A549 (cell line): Measurements from ENCODE around the gene WRAP53. TPM values are rescaled to one million over a fixed set of nuclear protein-coding genes. Genes with fewer than 3 reads are reported as not detected.

Source experiments
- ATAC-seq, 2 experiments: fragments of 200-7000 bp in 1 of 2; fragments of >200 bp in 1 of 2; cut with Nextera tagmentation in 1 of 2; cut with Tn5 transposase in 1 of 2; 3 replicates each; pipeline versions ENCODE4 v1.8.0 to v1.9.1; 2018 to 2020; ENCODE audit warnings: mild to moderate bottlenecking in 1 of 2, moderate library complexity in 1 of 2
- CTCF ChIA-PET: fragments of 300-600 bp; sonication (Branson Sonifier 250); formaldehyde crosslinking; extraction: SDS; loops from one replicate; lab custom pipeline; 2021; ENCODE audit warnings: antibody characterized with exemption, inconsistent platforms; lab: Yijun Ruan, JAX
- POLR2A ChIA-PET: fragments of 350-600 bp; formaldehyde crosslinking; extraction: SDS; loops from one replicate; lab custom pipeline; 2021; ENCODE audit warnings: antibody characterized with exemption, inconsistent platforms; lab: Yijun Ruan, JAX
- DNase-seq, 2 experiments: peaks; one replicate each; pipeline versions ENCODE4 v3.0.0 to v3.0.0-alpha.2; 2011 to 2016; ENCODE audit warnings: low read depth in 1 of 2, low spot score in 1 of 2
- FAIRE-seq: peaks from 2 replicates; lab custom pipeline; 2011; peaks lifted over from hg19 to GRCh38; lab: Jason Lieb, UNC
- H3K27ac ChIP-seq, 2 experiments: fragments of >200 bp; sonication (Bioruptor Twin); formaldehyde crosslinking; 3 replicates each; pipeline ENCODE4 v1.5.1; 2016 to 2017
- H3K4me1 ChIP-seq: fragments of >200 bp; sonication (Bioruptor Twin); formaldehyde crosslinking; 3 replicates; pipeline ENCODE4 v1.6.1; 2016
- H3K4me2 ChIP-seq: fragments of >200 bp; sonication (Bioruptor Twin); formaldehyde crosslinking; 3 replicates; pipeline ENCODE4 v1.6.1; 2016
- H3K4me3 ChIP-seq: fragments of >200 bp; sonication (Bioruptor Twin); formaldehyde crosslinking; 3 replicates; pipeline ENCODE4 v1.5.1; 2016
- H3K9me3 ChIP-seq: fragments of >200 bp; sonication (Bioruptor Twin); formaldehyde crosslinking; 3 replicates; pipeline ENCODE4 v1.6.1; 2016
- CBX8 ChIP-seq: fragments of 200-600 bp; sonication (generic); IDR thresholded peaks from 2 replicates; pipeline ENCODE4 v1.6.1; 2016
- CEBPB ChIP-seq, 2 experiments: fragments of >200 bp in 1 of 2; sonication (Bioruptor Twin) in 1 of 2; formaldehyde crosslinking in 1 of 2; IDR thresholded peaks; 2 replicates each; pipeline ENCODE4 v1.6.1; 2012 to 2016
- EP300 ChIP-seq, 2 experiments: fragments of >200 bp; sonication (Bioruptor Twin); formaldehyde crosslinking; IDR thresholded peaks; 2 replicates in 1 of 2; 3 replicates in 1 of 2; pipeline ENCODE4 v1.6.1; 2016 to 2017
- FOXS1 ChIP-seq: fragments of 250-450 bp; sonication (Bioruptor Pico); IDR thresholded peaks from 2 replicates; pipeline ENCODE4 v1.5.0; 2020; ENCODE audit warnings: mild to moderate bottlenecking, moderate library complexity
- GATA3 ChIP-seq: IDR thresholded peaks from 2 replicates; pipeline ENCODE4 v1.6.1; 2012; ENCODE audit warnings: borderline replicate concordance
- HEYL ChIP-seq: fragments of 250-450 bp; sonication (Bioruptor Pico); IDR thresholded peaks from 2 replicates; pipeline ENCODE4 v1.8.0; 2021; ENCODE audit warnings: mild to moderate bottlenecking, moderate library complexity
- HOXB13 ChIP-seq: fragments of 250-450 bp; sonication (Bioruptor Pico); IDR thresholded peaks from 2 replicates; pipeline ENCODE4 v1.5.0; 2020; ENCODE audit warnings: low read depth, mild to moderate bottlenecking, moderate library complexity
- JUNB ChIP-seq: fragments of >200 bp; sonication (Bioruptor Twin); formaldehyde crosslinking; IDR thresholded peaks from 2 replicates; pipeline ENCODE4 v1.6.1; 2016
- MAZ ChIP-seq: fragments of 150-350 bp; IDR thresholded peaks from 2 replicates; pipeline ENCODE4 v1.6.1; 2014; ENCODE audit warnings: antibody characterized with exemption, low read depth, low read length, borderline replicate concordance
- POLR2A ChIP-seq: IDR thresholded peaks from 2 replicates; pipeline ENCODE4 v1.6.1; 2012; ENCODE audit warnings: mild to moderate bottlenecking, low read length
- POLR2AphosphoS2 ChIP-seq: conservative IDR thresholded peaks from 2 replicates; pipeline ENCODE4 v1.6.1; 2012; ENCODE audit warnings: low read length, improper control_type of control experiment, inconsistent platforms
- RAD21 ChIP-seq, 2 experiments: fragments of >200 bp in 1 of 2; sonication (Bioruptor Twin) in 1 of 2; formaldehyde crosslinking in 1 of 2; IDR thresholded peaks in 1 of 2; conservative IDR thresholded peaks in 1 of 2; 2 replicates in 1 of 2; 3 replicates in 1 of 2; pipeline ENCODE4 v1.6.1; 2012 to 2018; ENCODE audit warnings: inconsistent platforms in 1 of 2
- RFX5 ChIP-seq: fragments of 450-650 bp; IDR thresholded peaks from 2 replicates; pipeline ENCODE4 v1.7.1; 2014; ENCODE audit warnings: antibody characterized with exemption, mild to moderate bottlenecking, moderate library complexity
- SMC3 ChIP-seq: fragments of >200 bp; sonication (Bioruptor Twin); formaldehyde crosslinking; IDR thresholded peaks from 3 replicates; pipeline ENCODE4 v1.6.1; 2018; ENCODE audit warnings: inconsistent platforms
- TFCP2L1 ChIP-seq: fragments of 250-450 bp; sonication (Bioruptor Pico); IDR thresholded peaks from 2 replicates; pipeline ENCODE4 v1.5.0; 2021; ENCODE audit warnings: mild to moderate bottlenecking
- ZSCAN20 ChIP-seq: fragments of 250-450 bp; sonication (Bioruptor Pico); IDR thresholded peaks from 2 replicates; pipeline ENCODE4 v1.8.0; 2022; ENCODE audit warnings: mild to moderate bottlenecking, moderate library complexity
- WGBS: methylation state at CpG from one replicate; pipeline ENCODE4 v1.1.6; 2017; ENCODE audit errors: missing lambda C conversion rate; 5-methylcytosine and 5-hydroxymethylcytosine counted together
- polyA plus RNA-seq, 4 experiments: library from polyadenylated mRNA; depleted of rRNA in 3 of 4; stranded (reverse); fragments of >200 nt; fragmentation: RNase III in 1 of 4; extraction: RNeasy Plus Mini Kit Qiagen cat#74134 plus additional on column Dnase treatment in 1 of 4; gene quantifications; 2 replicates in 3 of 4; 3 replicates in 1 of 4; pipeline ENCODE4 v1.2.3, GENCODE V29; 2011 to 2017
- TF ChIP-seq, protein P1 (sequence below): fragments of >200 bp; sonication (Bioruptor Twin); formaldehyde crosslinking; IDR thresholded peaks from 3 replicates; pipeline ENCODE4 v1.5.1; 2016
- TF ChIP-seq, protein P2 (sequence below): fragments of >200 bp; sonication (Bioruptor Twin); formaldehyde crosslinking; IDR thresholded peaks from 3 replicates; pipeline ENCODE4 v1.6.1; 2016
- TF ChIP-seq, protein P3 (sequence below): fragments of 250-450 bp; sonication (Bioruptor Pico); IDR thresholded peaks from 2 replicates; pipeline ENCODE4 v1.5.0; 2020; ENCODE audit warnings: low read depth, mild to moderate bottlenecking, moderate library complexity
- TF ChIP-seq, protein P4 (sequence below): fragments of 250-450 bp; sonication (Bioruptor Pico); IDR thresholded peaks from 2 replicates; pipeline ENCODE4 v1.5.0; 2021; ENCODE audit warnings: mild to moderate bottlenecking, moderate library complexity, borderline replicate concordance

Gene WRAP53
- polyA plus RNA-seq, 2 of the 4 experiments (the other 2 are of a cell fraction): 15.9 to 34.0 TPM

DNA sequence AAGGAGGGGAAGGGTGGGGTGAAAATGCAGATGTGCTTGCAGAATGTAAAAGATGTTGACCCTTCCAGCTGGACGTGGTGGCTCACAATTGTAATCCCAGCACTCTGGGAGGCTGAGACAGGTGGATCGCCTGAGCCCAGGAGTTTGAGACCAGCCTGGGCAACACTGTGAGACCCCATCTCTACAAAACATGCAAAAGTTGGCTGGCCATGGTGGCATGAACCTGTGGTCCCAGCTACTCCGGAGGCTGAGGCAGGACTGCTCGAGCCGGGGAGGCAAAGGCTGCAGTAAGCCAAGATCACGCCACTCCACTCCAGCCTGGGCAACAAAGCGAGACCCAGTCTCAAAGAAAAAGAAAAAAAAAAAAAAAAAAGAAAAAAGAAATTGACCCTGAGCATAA, 19.8 kb upstream of the WRAP53 start:
- Histone ChIP-seq H3K4me3 (no peak overlapping the region), H3K4me1 (no peaks in the 10 kb centered on the region), H3K9me3 (peaks cover 3% of the 10 kb centered on the region), H3K27ac (no peak overlapping the region), H3K4me2 (no peak overlapping the region)
- POLR2A ChIA-PET: no interaction called here
- CTCF ChIA-PET: interaction anchor here (0.9 to 2.4 kb wide), 5 partner anchors 13 to 49 kb away, joined by 3 to 6 read pairs (median 4); partner anchors contain the start of genes ATP1B2 and DNAH2
- WGBS: 94% methylated on average over 7 of the region's 7 CpGs
- no peak for DNase-seq
- TF ChIP-seq TFCP2L1 (CRISPR knock-in tag) (no peak), ZSCAN20 (CRISPR knock-in tag) (no peak), CBX8 (no peak), RFX5 (no peak), GATA3 (no peak), POLR2AphosphoS2 (no peak), HEYL (CRISPR knock-in tag) (no peak), JUNB (no peak), HOXB13 (CRISPR knock-in tag) (no peak), FOXS1 (CRISPR knock-in tag) (no peak), EP300 (IDR thresholded peaks at IDR 0.05) (no peak), MAZ (no peak), SMC3 (no peak), RAD21 (conservative IDR thresholded peaks at IDR 0.05 in 1 of 2, IDR thresholded peaks at IDR 0.05 in 1 of 2) (no peak)
- TF ChIP-seq, protein P1, sequence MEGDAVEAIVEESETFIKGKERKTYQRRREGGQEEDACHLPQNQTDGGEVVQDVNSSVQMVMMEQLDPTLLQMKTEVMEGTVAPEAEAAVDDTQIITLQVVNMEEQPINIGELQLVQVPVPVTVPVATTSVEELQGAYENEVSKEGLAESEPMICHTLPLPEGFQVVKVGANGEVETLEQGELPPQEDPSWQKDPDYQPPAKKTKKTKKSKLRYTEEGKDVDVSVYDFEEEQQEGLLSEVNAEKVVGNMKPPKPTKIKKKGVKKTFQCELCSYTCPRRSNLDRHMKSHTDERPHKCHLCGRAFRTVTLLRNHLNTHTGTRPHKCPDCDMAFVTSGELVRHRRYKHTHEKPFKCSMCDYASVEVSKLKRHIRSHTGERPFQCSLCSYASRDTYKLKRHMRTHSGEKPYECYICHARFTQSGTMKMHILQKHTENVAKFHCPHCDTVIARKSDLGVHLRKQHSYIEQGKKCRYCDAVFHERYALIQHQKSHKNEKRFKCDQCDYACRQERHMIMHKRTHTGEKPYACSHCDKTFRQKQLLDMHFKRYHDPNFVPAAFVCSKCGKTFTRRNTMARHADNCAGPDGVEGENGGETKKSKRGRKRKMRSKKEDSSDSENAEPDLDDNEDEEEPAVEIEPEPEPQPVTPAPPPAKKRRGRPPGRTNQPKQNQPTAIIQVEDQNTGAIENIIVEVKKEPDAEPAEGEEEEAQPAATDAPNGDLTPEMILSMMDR: no peak
- TF ChIP-seq, protein P2, sequence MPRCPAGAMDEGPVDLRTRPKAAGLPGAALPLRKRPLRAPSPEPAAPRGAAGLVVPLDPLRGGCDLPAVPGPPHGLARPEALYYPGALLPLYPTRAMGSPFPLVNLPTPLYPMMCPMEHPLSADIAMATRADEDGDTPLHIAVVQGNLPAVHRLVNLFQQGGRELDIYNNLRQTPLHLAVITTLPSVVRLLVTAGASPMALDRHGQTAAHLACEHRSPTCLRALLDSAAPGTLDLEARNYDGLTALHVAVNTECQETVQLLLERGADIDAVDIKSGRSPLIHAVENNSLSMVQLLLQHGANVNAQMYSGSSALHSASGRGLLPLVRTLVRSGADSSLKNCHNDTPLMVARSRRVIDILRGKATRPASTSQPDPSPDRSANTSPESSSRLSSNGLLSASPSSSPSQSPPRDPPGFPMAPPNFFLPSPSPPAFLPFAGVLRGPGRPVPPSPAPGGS: no peak
- TF ChIP-seq, protein P3, sequence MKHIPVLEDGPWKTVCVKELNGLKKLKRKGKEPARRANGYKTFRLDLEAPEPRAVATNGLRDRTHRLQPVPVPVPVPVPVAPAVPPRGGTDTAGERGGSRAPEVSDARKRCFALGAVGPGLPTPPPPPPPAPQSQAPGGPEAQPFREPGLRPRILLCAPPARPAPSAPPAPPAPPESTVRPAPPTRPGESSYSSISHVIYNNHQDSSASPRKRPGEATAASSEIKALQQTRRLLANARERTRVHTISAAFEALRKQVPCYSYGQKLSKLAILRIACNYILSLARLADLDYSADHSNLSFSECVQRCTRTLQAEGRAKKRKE (CRISPR knock-in tag): no peak
- no peak for FAIRE-seq
- ATAC-seq: no peak

DNA sequence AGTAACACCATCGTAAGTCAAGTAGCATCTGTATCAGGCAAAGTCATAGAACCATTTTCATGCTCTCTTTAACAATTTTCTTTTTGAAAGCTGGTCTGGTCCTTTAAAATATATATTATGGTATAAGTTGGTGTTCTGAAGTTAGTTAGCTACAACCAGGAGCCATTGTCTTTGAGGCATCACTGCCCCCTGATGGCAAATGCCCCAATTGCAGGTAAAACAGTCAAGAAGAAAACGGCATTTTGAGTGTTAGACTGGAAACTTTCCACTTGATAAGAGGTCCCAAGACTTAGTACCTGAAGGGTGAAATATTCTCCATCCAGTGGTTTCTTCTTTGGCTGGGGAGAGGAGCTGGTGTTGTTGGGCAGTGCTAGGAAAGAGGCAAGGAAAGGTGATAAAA, 15.0 kb upstream of the WRAP53 start:
- POLR2A ChIA-PET: interaction anchor here (7.5 kb wide), 1 partner anchor 13 kb away, joined by 40 read pairs; the partner anchor contains the start of gene TP53
- WGBS: 85% methylated on average over 2 of the region's 2 CpGs
- TF ChIP-seq, protein P4, sequence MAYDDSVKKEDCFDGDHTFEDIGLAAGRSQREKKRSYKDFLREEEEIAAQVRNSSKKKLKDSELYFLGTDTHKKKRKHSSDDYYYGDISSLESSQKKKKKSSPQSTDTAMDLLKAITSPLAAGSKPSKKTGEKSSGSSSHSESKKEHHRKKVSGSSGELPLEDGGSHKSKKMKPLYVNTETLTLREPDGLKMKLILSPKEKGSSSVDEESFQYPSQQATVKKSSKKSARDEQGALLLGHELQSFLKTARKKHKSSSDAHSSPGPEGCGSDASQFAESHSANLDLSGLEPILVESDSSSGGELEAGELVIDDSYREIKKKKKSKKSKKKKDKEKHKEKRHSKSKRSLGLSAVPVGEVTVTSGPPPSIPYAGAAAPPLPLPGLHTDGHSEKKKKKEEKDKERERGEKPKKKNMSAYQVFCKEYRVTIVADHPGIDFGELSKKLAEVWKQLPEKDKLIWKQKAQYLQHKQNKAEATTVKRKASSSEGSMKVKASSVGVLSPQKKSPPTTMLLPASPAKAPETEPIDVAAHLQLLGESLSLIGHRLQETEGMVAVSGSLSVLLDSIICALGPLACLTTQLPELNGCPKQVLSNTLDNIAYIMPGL (CRISPR knock-in tag): no peak
- TF ChIP-seq RAD21 (conservative IDR thresholded peaks at IDR 0.05 in 1 of 2, IDR thresholded peaks at IDR 0.05 in 1 of 2) (peak; percentile 43 to 59), HEYL (CRISPR knock-in tag) (no peak), RFX5 (no peak), POLR2A (no peak), JUNB (no peak), FOXS1 (CRISPR knock-in tag) (no peak), CEBPB (IDR thresholded peaks at IDR 0.05) (no peak)
- TF ChIP-seq, protein P1: peak; percentile 47

More for the DNA sequence above, 15.0 kb upstream of the WRAP53 start:
- DNase-seq: peak in 1 of 2 experiments; percentile 64
- no peak overlapping the region for H3K4me2 ChIP-seq
- peak in 1 of 2 experiments; percentile 27; a peak in 2 of 6 replicates for ATAC-seq
- CTCF ChIA-PET: interaction anchor here (0.9 to 11.9 kb wide), 20 partner anchors 8 to 113 kb away, joined by 3 to 107 read pairs (median 4); partner anchors contain the start of genes FXR2, SHBG, TP53 and WRAP53
- no peak for FAIRE-seq
- peaks cover 9% of the 10 kb centered on the region for H3K9me3 ChIP-seq
- no peak overlapping the region for H3K27ac ChIP-seq
- H3K4me1 ChIP-seq: no peaks in the 10 kb centered on the region
- H3K4me3 ChIP-seq: no peak overlapping the region
